NB4 (cell line): ENCODE data around the gene NUP62.

Source experiments
- MYC ChIP-seq: IDR thresholded peaks from 2 replicates; pipeline ENCODE4 v1.6.1; 2011; ENCODE audit warnings: low read depth, low read length
- POLR2A ChIP-seq: IDR thresholded peaks from 2 replicates; pipeline ENCODE4 v1.6.1; 2011; ENCODE audit warnings: mild to moderate bottlenecking; ENCODE audit not compliant: insufficient read length; ENCODE audit errors: extremely low read depth
- TF ChIP-seq, protein P1 (sequence below): IDR thresholded peaks from one replicate; pipeline ENCODE4 v1.5.1; 2012; ENCODE audit warnings: low read depth, low read length
- TF ChIP-seq, protein P2 (sequence below): IDR thresholded peaks from 2 replicates; pipeline ENCODE4 v1.6.1; 2011; ENCODE audit warnings: low read depth, low read length

- TF ChIP-seq, protein P1, sequence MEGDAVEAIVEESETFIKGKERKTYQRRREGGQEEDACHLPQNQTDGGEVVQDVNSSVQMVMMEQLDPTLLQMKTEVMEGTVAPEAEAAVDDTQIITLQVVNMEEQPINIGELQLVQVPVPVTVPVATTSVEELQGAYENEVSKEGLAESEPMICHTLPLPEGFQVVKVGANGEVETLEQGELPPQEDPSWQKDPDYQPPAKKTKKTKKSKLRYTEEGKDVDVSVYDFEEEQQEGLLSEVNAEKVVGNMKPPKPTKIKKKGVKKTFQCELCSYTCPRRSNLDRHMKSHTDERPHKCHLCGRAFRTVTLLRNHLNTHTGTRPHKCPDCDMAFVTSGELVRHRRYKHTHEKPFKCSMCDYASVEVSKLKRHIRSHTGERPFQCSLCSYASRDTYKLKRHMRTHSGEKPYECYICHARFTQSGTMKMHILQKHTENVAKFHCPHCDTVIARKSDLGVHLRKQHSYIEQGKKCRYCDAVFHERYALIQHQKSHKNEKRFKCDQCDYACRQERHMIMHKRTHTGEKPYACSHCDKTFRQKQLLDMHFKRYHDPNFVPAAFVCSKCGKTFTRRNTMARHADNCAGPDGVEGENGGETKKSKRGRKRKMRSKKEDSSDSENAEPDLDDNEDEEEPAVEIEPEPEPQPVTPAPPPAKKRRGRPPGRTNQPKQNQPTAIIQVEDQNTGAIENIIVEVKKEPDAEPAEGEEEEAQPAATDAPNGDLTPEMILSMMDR = no peak
- TF ChIP-seq POLR2A (no peak), MYC (no peak)
- TF ChIP-seq, protein P2, sequence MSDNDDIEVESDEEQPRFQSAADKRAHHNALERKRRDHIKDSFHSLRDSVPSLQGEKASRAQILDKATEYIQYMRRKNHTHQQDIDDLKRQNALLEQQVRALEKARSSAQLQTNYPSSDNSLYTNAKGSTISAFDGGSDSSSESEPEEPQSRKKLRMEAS = no peak
Observed at GRCh38 chr19:49894879-49895565, 34.3 kb downstream of the NUP62 start.
